Body of pancreas (tissue), 4 donors: ENCODE results near the gene BAHCC1.

Experiments
- POLR2A ChIP-seq, 3 donors: fragments of 450-650 bp; IDR thresholded peaks; one replicate each; pipeline ENCODE4 v1.6.1; 2016; ENCODE audit warnings: antibody characterized with exemption in 3 of 3, mild to moderate bottlenecking in 2 of 3
- TF ChIP-seq, protein P1 (sequence below), 7 experiments: fragments of 450-650 bp in 4 of 7; fragments of 200-600 bp in 3 of 7; sonication (generic) in 3 of 7; IDR thresholded peaks; one replicate each; pipeline ENCODE4 v1.5.1; 2016 to 2019; ENCODE audit warnings: antibody characterized with exemption in 7 of 7

DNA sequence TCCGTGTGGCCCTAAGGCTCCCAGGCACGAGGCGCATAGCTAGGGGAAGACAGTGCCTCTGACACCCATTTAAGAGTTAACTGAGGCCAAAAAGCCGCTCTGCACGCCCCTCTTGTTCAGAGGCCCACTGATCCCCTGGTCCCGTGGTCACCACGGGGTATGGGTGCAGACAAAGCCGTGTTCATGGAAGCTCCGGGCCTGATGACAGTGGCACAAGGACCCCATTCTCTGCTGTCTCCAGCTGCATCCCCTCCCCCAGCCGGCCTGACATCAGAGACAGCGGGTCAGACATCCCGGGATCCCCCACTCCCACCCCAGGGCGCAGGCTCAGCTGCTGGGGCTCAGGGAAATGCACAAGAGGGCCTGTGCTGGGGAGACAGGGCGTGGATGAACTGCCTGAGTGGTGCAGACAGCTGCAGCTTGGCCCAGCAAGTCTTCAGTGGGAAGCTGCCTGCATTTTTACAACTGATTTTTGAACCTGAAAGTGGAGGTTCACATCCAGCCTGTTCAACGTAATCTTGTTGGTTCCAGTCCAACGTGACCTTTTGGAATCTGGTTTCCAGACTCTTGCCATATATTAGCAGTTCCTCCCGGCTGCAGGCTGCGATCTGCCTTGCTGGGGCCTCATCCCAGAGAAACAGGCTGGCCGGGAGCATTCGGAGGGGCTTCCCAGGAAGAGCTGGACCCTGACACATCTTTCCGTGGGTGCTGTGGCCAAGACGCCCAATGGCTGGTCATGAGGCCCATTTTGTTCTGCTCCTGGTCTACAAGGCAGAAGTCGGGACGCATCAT lies 9.7 kb upstream of the BAHCC1 start:
- TF ChIP-seq, protein P1, sequence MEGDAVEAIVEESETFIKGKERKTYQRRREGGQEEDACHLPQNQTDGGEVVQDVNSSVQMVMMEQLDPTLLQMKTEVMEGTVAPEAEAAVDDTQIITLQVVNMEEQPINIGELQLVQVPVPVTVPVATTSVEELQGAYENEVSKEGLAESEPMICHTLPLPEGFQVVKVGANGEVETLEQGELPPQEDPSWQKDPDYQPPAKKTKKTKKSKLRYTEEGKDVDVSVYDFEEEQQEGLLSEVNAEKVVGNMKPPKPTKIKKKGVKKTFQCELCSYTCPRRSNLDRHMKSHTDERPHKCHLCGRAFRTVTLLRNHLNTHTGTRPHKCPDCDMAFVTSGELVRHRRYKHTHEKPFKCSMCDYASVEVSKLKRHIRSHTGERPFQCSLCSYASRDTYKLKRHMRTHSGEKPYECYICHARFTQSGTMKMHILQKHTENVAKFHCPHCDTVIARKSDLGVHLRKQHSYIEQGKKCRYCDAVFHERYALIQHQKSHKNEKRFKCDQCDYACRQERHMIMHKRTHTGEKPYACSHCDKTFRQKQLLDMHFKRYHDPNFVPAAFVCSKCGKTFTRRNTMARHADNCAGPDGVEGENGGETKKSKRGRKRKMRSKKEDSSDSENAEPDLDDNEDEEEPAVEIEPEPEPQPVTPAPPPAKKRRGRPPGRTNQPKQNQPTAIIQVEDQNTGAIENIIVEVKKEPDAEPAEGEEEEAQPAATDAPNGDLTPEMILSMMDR (IDR thresholded peaks at IDR 0.05) = no peak
- no peak for TF ChIP-seq POLR2A (IDR thresholded peaks at IDR 0.05)
